ENCODE results near the gene ERICH3.

GRCh38 chr1:74716822-74717221, 43.2 kb upstream of the ERICH3 start:
- TF ChIP-seq EP300 (IDR thresholded peaks at IDR 0.05) (no peak), POLR2A (IDR thresholded peaks at IDR 0.05) (no peak), CTCF (IDR thresholded peaks at IDR 0.05) (no peak)

All from ovary (tissue), 3 donors.